Measurements from ENCODE around the gene RNU6-1. TPM values are rescaled to one million over a fixed set of nuclear protein-coding genes. Genes with fewer than 3 reads are reported as not detected.

RNU6-1 gene
- total and polyA plus RNA-seq, 12 donors: not detected

- no peak for ATAC-seq
- 67 to 71% methylated on average over 3 of the region's 3 CpGs for WGBS, 2 donors
- intact Hi-C loops (cut with DNase I): no loop called here
Observed at GRCh38 chr15:67852418-67852817, 12.6 kb upstream of the RNU6-1 start.

DNA sequence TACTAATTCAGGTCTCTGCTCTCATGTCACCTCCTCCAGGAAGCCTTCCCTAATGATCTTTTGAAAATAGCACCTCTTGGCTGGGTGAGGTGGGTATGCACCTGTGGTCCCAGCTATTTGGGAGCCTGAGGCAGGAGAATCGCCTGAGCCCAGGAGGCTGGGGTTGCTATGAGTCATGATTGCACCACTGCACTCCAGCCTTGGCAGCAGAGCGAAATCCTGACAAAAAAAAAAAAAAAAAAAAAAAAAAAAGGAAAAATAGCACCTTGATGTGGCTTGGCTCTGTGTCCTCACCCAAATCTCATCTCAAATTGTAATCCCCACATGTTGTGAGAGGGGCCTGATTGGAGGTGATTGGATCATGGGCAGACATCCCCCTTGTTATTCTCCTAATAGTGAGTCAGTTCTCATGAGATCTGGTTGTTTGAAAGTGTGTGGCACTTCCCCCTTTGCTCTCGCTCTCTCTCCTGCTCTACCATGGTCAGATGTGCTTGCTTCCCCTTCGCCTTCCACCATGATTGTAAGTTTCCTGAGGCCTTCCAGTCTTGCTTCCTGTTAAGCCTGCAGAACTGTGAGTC, 11.2 kb upstream of the RNU6-1 start:
- Histone ChIP-seq H3K36me3 (no peaks in the 10 kb centered on the region), H3K27me3 (no peaks in the 10 kb centered on the region), H3K4me3 (no peak overlapping the region), H3K4me1 (peaks cover 0 to 7% (median 0%) of the 10 kb centered on the region in 9 donors), H3K27ac (no peak overlapping the region), H3K9me3 (peaks cover 0 to 7% (median 0%) of the 10 kb centered on the region in 11 donors)
- no peak for DNase-seq
- intact Hi-C loops (cut with DNase I): no loop called here
- WGBS, 2 donors: 81 to 95% methylated on average over 4 of the region's 4 CpGs
- ATAC-seq: peak in 1 of 8 donors; percentile 35
- no peak for TF ChIP-seq CTCF (IDR thresholded peaks at IDR 0.05)

More at GRCh38 chr15:67852418-67852817, 12.6 kb upstream of the RNU6-1 start:
- Histone ChIP-seq H3K4me1 (peaks cover 0 to 7% (median 0%) of the 10 kb centered on the region in 9 donors), H3K27ac (no peak overlapping the region), H3K36me3 (no peaks in the 10 kb centered on the region), H3K4me3 (no peak overlapping the region), H3K9me3 (peaks cover 0 to 7% (median 0%) of the 10 kb centered on the region in 11 donors), H3K27me3 (no peaks in the 10 kb centered on the region)
- no peak for DNase-seq
- TF ChIP-seq CTCF (IDR thresholded peaks at IDR 0.05): no peak

DNA sequence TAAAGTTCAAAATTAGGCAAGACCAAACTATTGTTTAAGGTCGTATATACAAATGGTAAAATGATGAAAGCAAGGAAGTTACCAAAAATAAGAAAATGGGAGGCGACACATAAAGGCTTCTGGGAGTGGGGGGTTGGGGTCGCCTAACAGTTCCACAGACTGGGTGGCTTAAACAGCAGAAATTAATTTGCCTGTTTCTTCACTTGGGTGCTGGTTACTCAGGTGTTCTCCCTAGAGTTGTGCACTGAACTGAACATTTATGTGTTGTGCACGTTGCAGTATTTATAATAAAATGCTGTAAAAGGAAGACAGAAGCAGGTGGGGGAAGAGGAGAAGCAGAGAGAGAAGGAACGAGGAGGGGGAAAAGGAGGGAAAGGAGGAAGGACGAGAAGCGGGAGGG, 10.5 kb upstream of the RNU6-1 start:
- Histone ChIP-seq H3K27ac (no peak overlapping the region), H3K36me3 (no peaks in the 10 kb centered on the region), H3K27me3 (no peaks in the 10 kb centered on the region), H3K4me3 (no peak overlapping the region), H3K9me3 (peaks cover 0 to 7% (median 0%) of the 10 kb centered on the region in 11 donors), H3K4me1 (peaks cover 0 to 7% (median 0%) of the 10 kb centered on the region in 9 donors)
- TF ChIP-seq CTCF (IDR thresholded peaks at IDR 0.05): no peak
- no peak for ATAC-seq
- intact Hi-C loops (cut with DNase I): no loop called here
- no peak for DNase-seq
- 71 to 77% methylated on average over 7 of the region's 7 CpGs for WGBS, 2 donors

DNA sequence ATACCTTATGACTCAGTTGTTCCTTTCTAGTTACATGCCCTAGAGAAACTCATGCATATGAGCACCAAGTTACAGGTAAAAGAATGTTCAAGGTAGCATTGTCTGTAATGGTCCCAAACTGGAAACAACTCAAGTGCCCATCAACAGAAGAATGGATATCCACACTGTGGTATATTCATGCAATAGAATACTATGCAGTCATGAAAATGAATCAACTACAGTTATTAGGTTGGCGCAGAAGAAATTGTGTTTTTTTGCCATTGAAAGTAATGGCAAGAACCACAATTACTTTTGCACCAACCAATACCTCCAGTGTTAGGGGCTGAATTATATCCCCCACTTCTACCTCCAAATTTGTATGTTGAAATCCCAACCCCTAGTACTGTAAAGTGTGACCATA, 9.7 kb upstream of the RNU6-1 start:
- Histone ChIP-seq H3K27ac (no peak overlapping the region), H3K4me3 (no peak overlapping the region), H3K9me3 (peaks cover 0 to 7% (median 0%) of the 10 kb centered on the region in 11 donors), H3K4me1 (peaks cover 0 to 7% (median 0%) of the 10 kb centered on the region in 9 donors), H3K27me3 (no peaks in the 10 kb centered on the region), H3K36me3 (no peaks in the 10 kb centered on the region)
- DNase-seq: no peak
- no peak for TF ChIP-seq CTCF (IDR thresholded peaks at IDR 0.05)
- WGBS, 2 donors: 95 to 98% methylated on average over 1 of the region's 1 CpG
- no peak for ATAC-seq
- intact Hi-C loops (cut with DNase I): no loop called here

All from heart right ventricle (tissue), 16 donors.